ENCODE data around the gene ABTB1.

The ABTB1 gene

DNA sequence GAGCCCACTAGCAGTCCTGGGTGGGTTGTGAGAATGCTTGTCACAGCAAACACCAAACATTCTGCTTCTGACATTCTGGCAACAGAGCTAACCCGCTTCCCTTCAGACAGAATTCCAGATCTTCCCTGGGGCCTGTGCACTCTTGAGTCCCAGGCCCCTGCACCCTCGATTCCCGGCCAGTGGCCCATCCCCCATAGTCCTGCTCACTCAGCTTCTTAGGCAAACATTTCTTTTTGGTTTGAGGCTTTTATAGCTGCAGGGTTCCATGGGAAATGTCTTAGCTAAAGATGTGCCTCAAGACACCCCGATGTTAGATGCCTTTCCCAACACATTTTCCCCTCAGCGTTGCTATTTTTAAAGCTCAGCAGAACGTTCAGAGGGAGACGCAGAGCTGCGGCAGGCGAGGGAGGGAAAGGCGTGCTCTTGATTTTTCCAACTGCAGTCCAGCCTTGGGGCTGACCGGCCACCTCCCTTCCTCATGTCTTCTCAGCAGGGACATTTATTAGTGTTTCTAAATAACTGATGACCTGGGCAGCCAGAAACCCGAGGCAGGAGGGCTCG, 35.2 kb downstream of the ABTB1 start:
- no peak for DNase-seq

- no peak for DNase-seq
Observed at GRCh38 chr3:127708837-127709236, 36.1 kb downstream of the ABTB1 start.

- DNase-seq: no peak
Observed at GRCh38 chr3:127709320-127710060, 36.7 kb downstream of the ABTB1 start.

DNA sequence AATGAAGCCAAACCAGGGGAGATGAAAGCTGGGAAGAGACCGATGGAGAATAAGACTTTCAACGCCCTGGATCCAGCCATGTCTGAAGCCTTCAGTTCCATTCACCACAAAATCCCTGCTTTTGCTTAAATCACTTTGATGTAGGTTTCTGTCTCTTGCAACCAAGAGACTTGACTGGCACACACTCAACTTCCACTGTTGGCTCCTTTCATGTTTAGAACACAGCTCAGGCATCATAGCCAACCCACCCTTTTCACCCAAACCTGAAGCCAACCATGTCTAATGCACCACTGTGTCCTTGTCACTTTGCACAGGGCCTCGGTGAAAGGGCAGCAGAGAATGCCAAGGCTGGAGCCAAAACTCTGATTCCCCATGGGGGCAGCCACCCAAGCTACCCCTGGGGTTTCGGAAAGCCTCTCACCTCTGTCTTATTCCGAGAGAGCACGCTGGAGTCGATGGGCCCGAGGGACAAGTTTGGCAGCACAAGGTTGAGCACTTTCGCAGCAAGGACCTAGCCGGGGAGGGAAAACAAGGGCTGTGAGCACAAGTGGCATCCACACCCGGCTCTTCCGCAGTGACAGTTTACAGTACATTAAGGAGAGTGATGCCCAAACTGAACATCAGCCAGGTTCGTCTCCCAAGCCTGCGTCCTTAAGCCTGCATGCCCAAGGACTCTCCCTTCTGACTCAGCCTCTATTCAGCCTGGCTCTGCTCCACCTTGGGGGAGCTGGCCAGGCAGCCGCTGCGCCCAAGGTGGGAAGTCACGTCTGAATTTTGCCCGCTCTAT, 37.6 kb downstream of the ABTB1 start:
- no peak for DNase-seq

GRCh38 chr3:127711021-127711695, 38.4 kb downstream of the ABTB1 start:
- no peak for DNase-seq

GRCh38 chr3:127711896-127712295, 39.1 kb downstream of the ABTB1 start:
- DNase-seq: no peak

- DNase-seq: no peak
Observed at GRCh38 chr3:127712461-127712860, 39.7 kb downstream of the ABTB1 start.

DNA sequence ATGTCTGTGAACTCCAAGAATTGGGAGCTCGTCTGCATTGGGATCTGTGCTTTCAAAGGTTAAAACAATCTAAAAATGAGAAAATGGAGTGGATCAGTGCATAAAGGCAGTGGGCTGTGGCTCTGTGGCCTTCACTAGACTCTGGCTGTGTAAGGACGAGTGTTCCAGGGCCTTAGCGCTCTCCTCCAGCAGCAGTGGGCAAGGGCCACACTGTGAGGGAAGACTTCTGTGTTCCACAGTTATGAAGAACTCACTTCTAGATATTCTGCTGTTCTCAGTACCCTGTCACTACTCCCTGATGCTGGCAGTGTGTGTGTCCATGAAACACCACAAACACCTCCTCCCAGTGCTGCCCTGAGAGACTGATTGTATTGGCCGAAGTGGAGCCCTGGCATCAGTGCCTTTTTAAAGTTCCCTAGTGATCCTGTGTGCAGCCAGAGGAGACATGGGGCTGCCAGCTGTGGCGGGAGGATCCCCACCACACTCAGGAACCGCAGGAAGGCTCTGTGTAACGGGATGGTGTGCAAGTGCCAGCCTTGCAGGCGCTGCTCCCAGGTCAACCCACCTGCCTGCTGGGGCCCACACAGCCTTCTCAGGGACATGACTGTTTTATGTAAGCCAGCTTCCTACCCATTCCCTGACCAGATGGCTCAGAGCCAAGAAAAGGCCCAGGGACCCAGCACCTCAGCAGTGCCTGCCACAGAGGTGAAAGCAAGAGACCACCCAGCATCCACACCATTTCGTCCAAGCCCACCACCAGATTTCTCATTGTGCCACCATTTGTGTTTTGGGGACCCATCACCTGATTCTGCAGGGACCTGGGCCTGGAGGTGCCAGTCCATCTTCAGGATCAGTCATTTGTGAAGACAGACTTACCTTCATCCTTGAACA, 40.4 kb downstream of the ABTB1 start:
- no peak for DNase-seq

DNA sequence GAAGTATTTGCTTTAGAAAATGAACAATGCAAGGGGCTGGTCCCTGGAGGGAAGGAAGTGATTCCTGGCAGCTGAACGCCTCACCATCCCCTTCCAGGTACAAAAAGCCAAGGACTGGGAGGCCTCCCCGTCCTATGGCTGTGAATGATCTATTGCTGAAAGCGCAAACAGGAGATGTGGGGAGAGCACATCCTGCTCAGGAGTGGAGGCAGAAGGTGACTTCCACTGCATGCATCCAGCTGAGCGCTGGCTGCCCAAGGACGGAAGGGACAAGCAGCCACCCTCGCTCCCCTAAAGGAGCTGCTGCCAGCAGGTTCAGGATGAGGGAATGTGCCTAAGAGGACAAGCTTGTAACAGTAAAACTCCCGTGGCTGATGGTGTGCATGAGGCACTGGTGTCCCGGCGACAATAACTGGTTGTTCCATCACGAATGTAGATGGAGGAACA, 41.4 kb downstream of the ABTB1 start:
- DNase-seq: no peak

- no peak for DNase-seq
Observed at GRCh38 chr3:127714866-127715265, 42.1 kb downstream of the ABTB1 start.

DNA sequence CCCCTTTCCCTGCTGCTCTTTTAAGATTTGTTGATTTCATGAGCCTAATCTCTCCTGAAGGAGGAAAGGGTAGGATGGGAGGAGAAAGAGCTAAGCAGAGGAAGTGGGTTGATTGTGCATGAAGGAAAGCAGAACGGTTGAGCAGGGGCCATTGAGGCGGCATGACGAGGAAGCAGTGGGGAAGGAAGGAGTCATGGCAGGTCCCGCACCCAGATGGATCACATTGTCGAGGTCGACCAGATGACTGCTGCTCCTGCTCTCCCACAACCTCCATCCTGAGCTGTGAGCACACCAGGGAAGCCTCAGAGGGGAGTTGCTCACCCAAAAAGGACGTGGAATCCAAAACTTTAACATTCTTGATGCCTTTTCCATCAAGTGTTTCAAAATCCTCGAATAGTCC, 42.8 kb downstream of the ABTB1 start:
- DNase-seq: no peak

- DNase-seq: no peak
Observed at GRCh38 chr3:127716384-127716783, 43.6 kb downstream of the ABTB1 start.

- no peak for DNase-seq
Observed at GRCh38 chr3:127717357-127718244, 44.8 kb downstream of the ABTB1 start.

GRCh38 chr3:127718245-127718915, 45.6 kb downstream of the ABTB1 start:
- DNase-seq: no peak

DNA sequence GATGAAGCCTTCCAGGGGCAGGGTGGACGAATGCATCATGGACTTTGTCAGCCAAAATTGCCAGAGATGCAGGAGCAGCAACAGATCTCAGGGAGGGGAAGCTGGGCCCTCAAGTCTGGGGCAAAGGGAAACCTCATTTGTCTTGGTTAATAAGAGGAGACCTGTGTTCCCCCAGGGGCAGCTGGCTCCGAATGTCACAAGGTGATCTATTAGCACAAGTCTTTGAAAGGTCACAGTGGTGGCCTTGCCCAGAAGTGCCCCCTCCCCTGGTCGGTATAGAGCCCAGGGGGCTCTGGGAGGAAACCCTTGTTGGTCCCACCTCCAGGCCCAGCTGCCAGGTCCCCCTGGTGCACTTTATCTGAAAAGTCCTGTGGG, 46.2 kb downstream of the ABTB1 start:
- no peak for DNase-seq

GRCh38 chr3:127719369-127719768, 46.6 kb downstream of the ABTB1 start:
- no peak for DNase-seq

- no peak for DNase-seq
Observed at GRCh38 chr3:127720161-127720823, 47.5 kb downstream of the ABTB1 start.

DNA sequence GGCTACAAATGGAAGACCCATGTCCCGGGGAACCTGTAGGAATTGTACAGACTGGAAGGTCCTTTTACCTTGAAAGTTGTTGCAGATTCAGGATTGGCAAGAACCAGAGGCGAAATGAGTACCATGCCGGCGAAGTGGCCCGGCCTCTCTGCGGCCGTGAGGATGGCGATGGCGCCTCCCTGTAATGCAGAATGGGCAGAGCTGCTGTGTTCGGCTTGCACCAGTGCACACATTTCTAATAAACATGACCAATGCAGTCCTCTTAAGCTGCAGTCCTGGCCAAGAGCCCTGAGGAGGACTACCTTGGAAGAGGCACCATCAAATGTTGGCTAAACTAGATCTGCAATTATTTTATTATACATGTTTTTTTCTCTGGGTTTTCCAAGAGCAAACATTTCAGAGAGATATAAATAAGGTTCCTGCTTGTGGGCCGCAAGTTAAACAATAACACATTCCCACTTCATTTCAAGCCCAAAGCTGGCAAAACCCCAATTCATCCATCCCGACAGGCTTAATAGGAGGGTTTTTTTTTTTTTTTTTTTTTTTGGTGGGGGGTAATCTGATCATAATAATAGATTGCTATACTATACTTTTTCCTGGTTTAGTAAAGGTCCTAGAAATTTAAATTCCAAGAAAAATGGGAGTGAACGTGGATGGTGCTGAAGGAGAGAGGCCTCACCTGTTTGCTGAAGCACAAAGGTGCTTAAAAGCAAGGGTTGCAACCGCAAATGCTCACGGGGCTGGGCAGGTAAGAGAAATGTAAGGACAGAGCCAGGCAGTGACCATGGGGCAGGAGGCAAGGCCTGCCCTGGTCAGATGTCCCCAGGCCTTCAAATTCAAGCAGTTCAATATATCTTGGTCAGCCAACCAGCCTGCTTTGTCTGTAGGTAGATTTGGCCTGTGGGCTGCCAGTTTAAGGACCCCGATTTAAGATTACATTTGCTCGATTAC, 48.5 kb downstream of the ABTB1 start:
- DNase-seq: no peak
